Chondrocyte (in vitro differentiated cells): Measurements from ENCODE around the gene CECR2. TPM values are rescaled to one million over a fixed set of nuclear protein-coding genes. Genes with fewer than 3 reads are reported as not detected.
A peak's percentile ranks its signal among the peaks of the same experiment; 100 is the strongest.

Experiments
- DNase-seq: peaks from one replicate; pipeline ENCODE4 v3.0.0; 2021; ENCODE audit warnings: mixed read lengths, low spot score
- H3K27ac Mint-ChIP-seq: one replicate; pipeline ENCODE4 v1.8.0; 2021; ENCODE audit warnings: mild to moderate bottlenecking, moderate library complexity, mixed read lengths; ENCODE audit not compliant: unreplicated experiment
- H3K27me3 Mint-ChIP-seq: 2 replicates; pipeline ENCODE4 v1.8.0; 2021; ENCODE audit warnings: low read depth, mixed read lengths
- H3K36me3 Mint-ChIP-seq: 2 replicates; pipeline ENCODE4 v1.8.0; 2021; ENCODE audit warnings: low read depth, mixed read lengths
- H3K4me1 Mint-ChIP-seq: 2 replicates; pipeline ENCODE4 v1.8.0; 2021; ENCODE audit warnings: low read depth, mild to moderate bottlenecking, mixed read lengths
- H3K4me3 Mint-ChIP-seq: one replicate; pipeline ENCODE4 v1.8.0; 2021; ENCODE audit warnings: mild to moderate bottlenecking, moderate library complexity, mixed read lengths; ENCODE audit not compliant: unreplicated experiment
- H3K9me3 Mint-ChIP-seq: 2 replicates; pipeline ENCODE4 v1.8.0; 2021; ENCODE audit warnings: low read depth, mixed read lengths
- CTCF ChIP-seq: fragments of 200-600 bp; sonication (generic); IDR thresholded peaks from 2 replicates; pipeline ENCODE4 v1.5.0; 2021; ENCODE audit warnings: antibody characterized with exemption, mild to moderate bottlenecking, moderate library complexity
- total RNA-seq: library from RNA; stranded (reverse); gene quantifications from 3 replicates; pipeline ENCODE4 v1.2.1, GENCODE V29; 2021

CECR2 gene
- total RNA-seq, 1 donor from 2014 or later = 0.20 TPM

GRCh38 chr22:17359501-17359900, 9.8 kb upstream of the CECR2 start:
- DNase-seq = no peak
- TF ChIP-seq CTCF = no peak
- H3K27me3 Mint-ChIP-seq = no peaks in the 10 kb centered on the region
- no peaks in the 10 kb centered on the region for H3K4me1 Mint-ChIP-seq
- H3K27ac Mint-ChIP-seq = no peak overlapping the region
- H3K36me3 Mint-ChIP-seq = no peaks in the 10 kb centered on the region
- peaks cover 4% of the 10 kb centered on the region for H3K9me3 Mint-ChIP-seq
- no peak overlapping the region for H3K4me3 Mint-ChIP-seq

GRCh38 chr22:17366329-17366728, 2.9 kb upstream of the CECR2 start:
- peaks cover 17% of the 10 kb centered on the region for H3K4me1 Mint-ChIP-seq
- no peaks in the 10 kb centered on the region for H3K9me3 Mint-ChIP-seq
- peaks cover 31% of the 10 kb centered on the region for H3K27me3 Mint-ChIP-seq
- no peak for DNase-seq
- H3K36me3 Mint-ChIP-seq = no peaks in the 10 kb centered on the region
- no peak overlapping the region for H3K27ac Mint-ChIP-seq
- no peak overlapping the region for H3K4me3 Mint-ChIP-seq
- no peak for TF ChIP-seq CTCF

- no peak for DNase-seq
- no peaks in the 10 kb centered on the region for H3K36me3 Mint-ChIP-seq
- H3K9me3 Mint-ChIP-seq = no peaks in the 10 kb centered on the region
- no peak overlapping the region for H3K27ac Mint-ChIP-seq
- peak; percentile 30 for TF ChIP-seq CTCF
- H3K27me3 Mint-ChIP-seq = peaks cover 35% of the 10 kb centered on the region
- no peak overlapping the region for H3K4me3 Mint-ChIP-seq
- peaks cover 17% of the 10 kb centered on the region for H3K4me1 Mint-ChIP-seq
Measured at GRCh38 chr22:17366830-17367229, 2.4 kb upstream of the CECR2 start.

- no peak for DNase-seq
- no peak for TF ChIP-seq CTCF
- Mint-ChIP-seq H3K4me3 (peak overlapping the region; percentile 67), H3K4me1 (peaks cover 17% of the 10 kb centered on the region), H3K36me3 (no peaks in the 10 kb centered on the region), H3K9me3 (no peaks in the 10 kb centered on the region), H3K27ac (no peak overlapping the region), H3K27me3 (peaks cover 38% of the 10 kb centered on the region)
Measured at GRCh38 chr22:17368144-17368543, 1.1 kb upstream of the CECR2 start.

- H3K4me1 Mint-ChIP-seq = peaks cover 17% of the 10 kb centered on the region
- no peaks in the 10 kb centered on the region for H3K9me3 Mint-ChIP-seq
- peaks cover 38% of the 10 kb centered on the region for H3K27me3 Mint-ChIP-seq
- no peak for TF ChIP-seq CTCF
- H3K27ac Mint-ChIP-seq = no peak overlapping the region
- no peaks in the 10 kb centered on the region for H3K36me3 Mint-ChIP-seq
- peak overlapping the region; percentile 67 for H3K4me3 Mint-ChIP-seq
- no peak for DNase-seq
Measured at GRCh38 chr22:17368554-17369438, 464 bp upstream of the CECR2 start.
